Endothelial cell of umbilical vein (primary cell): Measurements from ENCODE around the gene MRLN. TPM values are rescaled to one million over a fixed set of nuclear protein-coding genes. Genes with fewer than 3 reads are reported as not detected.
"Not testable (repeated sequence)": the region's sequence is repeated elsewhere in the genome, so short reads cannot be mapped to it uniquely, and the experiment has no call there.

Experiments
- BruUV-seq: library from RNA; stranded (reverse); fragments of 400-500 nt; replicated peaks from 2 replicates; lab custom pipeline; 2021; lab: Mats Ljungman, UMichigan
- CTCF ChIA-PET: fragments of 300-600, 350-600 bp; sonication (Branson Sonifier 250); formaldehyde crosslinking; loops from one replicate; lab custom pipeline; 2021; ENCODE audit warnings: antibody characterized with exemption, inconsistent platforms; lab: Charles Lee
- POLR2A ChIA-PET: fragments of 300-600, 350-600 bp; sonication (Branson Sonifier 250); formaldehyde crosslinking; loops from one replicate; lab custom pipeline; 2021; ENCODE audit warnings: antibody characterized with exemption, inconsistent platforms; lab: Charles Lee
- DNase-seq: peaks from one replicate; pipeline ENCODE4 v3.0.0-alpha.2; 2011; ENCODE audit warnings: low read depth, low spot score
- FAIRE-seq: peaks from 2 replicates; lab custom pipeline; 2011; peaks lifted over from hg19 to GRCh38; lab: Jason Lieb, UNC
- H2AFZ ChIP-seq: 2 replicates; pipeline ENCODE4 v1.6.0; 2012; ENCODE audit warnings: low read depth, low read length, control low read depth, inconsistent platforms
- H3K27ac ChIP-seq: 2 replicates; pipeline ENCODE4 v1.5.1; 2011; ENCODE audit warnings: low read depth, mild to moderate bottlenecking, control low read depth, low read length, moderate library complexity; ENCODE audit not compliant: insufficient read depth
- H3K27me3 ChIP-seq, 2 experiments: 2 replicates each; pipeline versions ENCODE4 v1.6.0 to v1.6.1; 2011; ENCODE audit warnings: low read length in 2 of 2, mixed read lengths in 1 of 2; ENCODE audit not compliant: control insufficient read depth in 2 of 2, insufficient read depth in 2 of 2
- H3K36me3 ChIP-seq, 2 experiments: 2 replicates in 1 of 2; 3 replicates in 1 of 2; pipeline ENCODE4 v1.5.1; 2011; ENCODE audit warnings: low read length in 2 of 2, mild to moderate bottlenecking in 1 of 2, moderate library complexity in 1 of 2; ENCODE audit not compliant: control insufficient read depth in 2 of 2, insufficient read depth in 2 of 2; ENCODE audit errors: extremely low read depth in 1 of 2
- H3K4me1 ChIP-seq: 3 replicates; pipeline ENCODE4 v1.5.1; 2011; ENCODE audit warnings: mild to moderate bottlenecking, low read length; ENCODE audit not compliant: control insufficient read depth, insufficient read depth; ENCODE audit errors: extremely low read depth
- H3K4me2 ChIP-seq: 2 replicates; pipeline ENCODE4 v1.6.1; 2011; ENCODE audit warnings: low read length, control low read depth, mixed read lengths; ENCODE audit not compliant: insufficient read depth
- H3K4me3 ChIP-seq, 3 experiments: fragments of 200-600 bp in 1 of 3; sonication (generic), shearing (Covaris generic) in 1 of 3; replicated peaks in 1 of 3; 2 replicates each; pipeline ENCODE4 v1.5.1; 2011 to 2016; ENCODE audit warnings: control low read depth in 3 of 3, low read length in 3 of 3, mild to moderate bottlenecking in 2 of 3, inconsistent platforms in 1 of 3, low read depth in 1 of 3, moderate library complexity in 1 of 3; ENCODE audit not compliant: insufficient read depth in 1 of 3
- H3K79me2 ChIP-seq: 2 replicates; pipeline ENCODE4 v1.6.0; 2012; ENCODE audit warnings: low read length, inconsistent platforms; ENCODE audit not compliant: control insufficient read depth, insufficient read depth
- H3K9ac ChIP-seq: replicated peaks from 2 replicates; pipeline ENCODE3; 2011; ENCODE audit warnings: low read length, control low read depth; ENCODE audit not compliant: insufficient read depth; ENCODE audit errors: extremely low read depth
- H3K9me1 ChIP-seq: replicated peaks from 3 replicates; pipeline ENCODE4 v1.6.0; 2011; ENCODE audit warnings: mild to moderate bottlenecking, low read length; ENCODE audit not compliant: control insufficient read depth, insufficient read depth; ENCODE audit errors: extremely low read depth
- H3K9me3 ChIP-seq: replicated peaks from 2 replicates; pipeline ENCODE4 v1.5.1; 2012; ENCODE audit warnings: low read length, inconsistent platforms; ENCODE audit not compliant: control insufficient read depth, insufficient read depth
- H4K20me1 ChIP-seq: replicated peaks from 2 replicates; pipeline ENCODE3; 2011; ENCODE audit warnings: mild to moderate bottlenecking, low read length; ENCODE audit not compliant: control insufficient read depth, insufficient read depth; ENCODE audit errors: extremely low read depth
- EZH2 ChIP-seq: IDR thresholded peaks from 2 replicates; pipeline ENCODE4 v1.6.1; 2012; ENCODE audit warnings: borderline replicate concordance, low read depth, mild to moderate bottlenecking, moderate library complexity, low read length, inconsistent platforms; ENCODE audit not compliant: severe bottlenecking
- FOS ChIP-seq: IDR thresholded peaks from 2 replicates; pipeline ENCODE4 v1.6.1; 2011; ENCODE audit warnings: mild to moderate bottlenecking, low read length, moderate library complexity, borderline replicate concordance; ENCODE audit not compliant: insufficient read depth
- GATA2 ChIP-seq: IDR thresholded peaks from 2 replicates; pipeline ENCODE4 v1.7.0; 2011; ENCODE audit warnings: low read depth, mild to moderate bottlenecking, moderate library complexity, mixed read lengths, low read length; ENCODE audit not compliant: insufficient read length, insufficient read depth
- JUN ChIP-seq: IDR thresholded peaks from 2 replicates; pipeline ENCODE4 v1.6.1; 2011; ENCODE audit warnings: borderline replicate concordance, low read depth; ENCODE audit not compliant: insufficient read length, insufficient read depth
- MYC ChIP-seq: IDR thresholded peaks from one replicate; pipeline ENCODE4 v1.6.1; 2011; ENCODE audit warnings: mild to moderate bottlenecking, low read depth, low read length
- POLR2A ChIP-seq: IDR thresholded peaks from 2 replicates; pipeline ENCODE4 v1.6.1; 2012; ENCODE audit warnings: low read depth, mild to moderate bottlenecking, control low read depth, low read length
- POLR2AphosphoS5 ChIP-seq: IDR thresholded peaks from 2 replicates; pipeline ENCODE4 v1.6.1; 2012; ENCODE audit warnings: low read depth, mild to moderate bottlenecking, control low read depth, low read length, moderate library complexity; ENCODE audit not compliant: insufficient read depth
- dilution Hi-C: fragments of 300-500 bp; cut with MboI; formaldehyde crosslinking; loops from one replicate; pipeline ENCODE4 v1.15.0; 2019; ENCODE audit warnings: low sequenced_read_pairs; ENCODE audit not compliant: extremely low pct_ligation_motif_present
- intact Hi-C: fragments of 100-400 bp; cut with micrococcal nuclease; formaldehyde crosslinking; loops from one replicate; pipeline ENCODE4 v1.10.0; 2022
- polyA plus RNA-seq, 4 experiments: library from polyadenylated mRNA; depleted of rRNA in 3 of 4; stranded (reverse) in 3 of 4; unstranded in 1 of 4; fragments of >200 nt; gene quantifications; 2 replicates each; pipeline versions ENCODE4 v1.2.1 to v1.2.3, GENCODE V29; 2011 to 2012; ENCODE audit warnings: missing spikeins in 1 of 4
- total RNA-seq: library from RNA; stranded (reverse); gene quantifications from 2 replicates; pipeline ENCODE4 v1.2.3, GENCODE V29; 2021

The MRLN gene
- total and polyA plus RNA-seq, 2 donors (not counting 3 experiments of a cell fraction or from before 2014, with no cell fraction given) = not detected

GRCh38 chr10:59787032-59787431 lies 33.8 kb upstream of the MRLN start:
- CTCF ChIA-PET = interaction anchor here (0.6 to 1.2 kb wide), 2 partner anchors 119 to 1401 kb away, joined by 3 read pairs; partner anchors contain the start of gene CCDC6
- intact Hi-C loops, H3K27ac ChIP-seq, dilution Hi-C loops, H3K27me3 ChIP-seq, H4K20me1 ChIP-seq, BruUV-seq, H3K36me3 ChIP-seq, POLR2A ChIA-PET, H3K9me1 ChIP-seq, H3K4me1 ChIP-seq, DNase-seq, H3K79me2 ChIP-seq, H3K4me2 ChIP-seq, H2AFZ ChIP-seq, H3K9me3 ChIP-seq, FAIRE-seq, H3K4me3 ChIP-seq, H3K9ac ChIP-seq: not testable (repeated sequence)

DNA sequence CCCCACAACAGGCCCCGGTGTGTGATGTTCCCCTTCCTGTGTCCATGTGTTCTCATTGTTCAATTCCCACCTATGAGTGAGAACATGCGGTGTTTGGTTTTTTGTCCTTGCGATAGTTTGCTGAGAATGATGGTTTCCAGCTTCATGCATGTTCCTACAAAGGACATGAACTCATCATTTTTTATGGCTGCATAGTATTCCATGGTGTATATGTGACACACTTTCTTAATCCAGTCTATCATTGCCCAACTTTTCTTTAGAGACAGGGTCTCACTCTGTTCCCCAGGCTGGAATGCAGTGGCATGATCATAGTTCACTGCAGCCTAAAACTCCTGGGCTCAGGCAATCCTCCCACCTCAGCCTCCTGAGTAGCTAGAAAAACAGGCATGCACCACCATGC lies 32.2 kb upstream of the MRLN start:
- H3K9me1 ChIP-seq, DNase-seq, CTCF ChIA-PET, H3K4me1 ChIP-seq, H3K27ac ChIP-seq, POLR2A ChIA-PET, H4K20me1 ChIP-seq, H3K36me3 ChIP-seq, H3K4me3 ChIP-seq, H3K79me2 ChIP-seq, H3K4me2 ChIP-seq, dilution Hi-C loops, H2AFZ ChIP-seq, BruUV-seq, H3K27me3 ChIP-seq, intact Hi-C loops, H3K9ac ChIP-seq, H3K9me3 ChIP-seq, FAIRE-seq: not testable (repeated sequence)

- ChIA-PET CTCF (interaction anchor here (0.6 to 1.2 kb wide), 3 partner anchors 49 to 146 kb away, joined by 3 to 4 read pairs (median 3); no protein-coding TSS in a partner anchor), POLR2A (no interaction called here)
- DNase-seq (no peak), FAIRE-seq (no peak)
- Histone ChIP-seq H3K4me2 (no peak overlapping the region), H3K4me3 (no peak overlapping the region), H3K4me1 (no peaks in the 10 kb centered on the region), H3K79me2 (no peaks in the 10 kb centered on the region), H3K36me3 (no peaks in the 10 kb centered on the region), H4K20me1 (no peaks in the 10 kb centered on the region), H2AFZ (no peak overlapping the region), H3K9me3 (no peaks in the 10 kb centered on the region), H3K27me3 (no peaks in the 10 kb centered on the region), H3K9me1 (no peaks in the 10 kb centered on the region), H3K27ac (no peak overlapping the region), H3K9ac (no peak overlapping the region)
- no TSS peak for BruUV-seq
- no peak for TF ChIP-seq EZH2
- no peak for TF ChIP-seq POLR2A
- TF ChIP-seq FOS = no peak
- no peak for TF ChIP-seq GATA2
- no peak for TF ChIP-seq MYC
- TF ChIP-seq POLR2AphosphoS5 = no peak
- no peak for TF ChIP-seq JUN
- dilution Hi-C loops = no loop called here
- intact Hi-C loops = no loop called here
These were observed 28.3 kb upstream of the MRLN start for GRCh38 chr10:59781511-59781910.
